ENCODE results near the gene ERC1. TPM values are rescaled to one million over a fixed set of nuclear protein-coding genes. Genes with fewer than 3 reads are reported as not detected.

The ERC1 gene
- total RNA-seq, 4 donors from 2014 or later: 50.0 to 88.1 (median 59.7) TPM

GRCh38 chr12:1344245-1344644 lies 353.2 kb downstream of the ERC1 start:
- WGBS: 95% methylated on average over 4 of the region's 4 CpGs
- TF ChIP-seq EP300 (IDR thresholded peaks at IDR 0.05) (no peak), POLR2AphosphoS5 (IDR thresholded peaks at IDR 0.05) (no peak), CTCF (IDR thresholded peaks at IDR 0.05) (no peak), POLR2A (IDR thresholded peaks at IDR 0.05; ENCODE audit: low read depth) (no peak)
- no peaks in the 10 kb centered on the region for H3K27me3 ChIP-seq
- DNase-seq (ENCODE audit: extremely low spot score): no peak
- no peaks in the 10 kb centered on the region for H3K9me3 ChIP-seq
- no peak overlapping the region for H3K4me3 ChIP-seq
- peaks cover 0 to 4% (median under 1%) of the 10 kb centered on the region in 4 donors for H3K4me1 ChIP-seq
- H3K36me3 ChIP-seq: peaks cover 0 to 6% (median 3%) of the 10 kb centered on the region in 4 donors
- H3K27ac ChIP-seq (replicated peaks in 1 of 4): no peak overlapping the region
- intact Hi-C loops (cut with DNase I): no loop called here

GRCh38 chr12:1346126-1346525 lies 355.1 kb downstream of the ERC1 start:
- Histone ChIP-seq H3K4me3 (no peak overlapping the region), H3K27ac (replicated peaks in 1 of 4) (no peak overlapping the region), H3K27me3 (no peaks in the 10 kb centered on the region), H3K9me3 (no peaks in the 10 kb centered on the region), H3K36me3 (peaks cover 0 to 6% (median 0%) of the 10 kb centered on the region in 4 donors), H3K4me1 (peaks cover 12 to 16% (median 15%) of the 10 kb centered on the region in 4 donors)
- intact Hi-C loops (cut with DNase I): no loop called here
- DNase-seq (ENCODE audit: extremely low spot score): no peak
- TF ChIP-seq POLR2A (IDR thresholded peaks at IDR 0.05; ENCODE audit: low read depth): no peak
- no peak for TF ChIP-seq EP300 (IDR thresholded peaks at IDR 0.05)
- TF ChIP-seq POLR2AphosphoS5 (IDR thresholded peaks at IDR 0.05): no peak
- no peak for TF ChIP-seq CTCF (IDR thresholded peaks at IDR 0.05)
- 90% methylated on average over 1 of the region's 1 CpG for WGBS

GRCh38 chr12:1347294-1347693 lies 356.3 kb downstream of the ERC1 start:
- Histone ChIP-seq H3K9me3 (no peaks in the 10 kb centered on the region), H3K27me3 (no peaks in the 10 kb centered on the region), H3K36me3 (peaks cover 0 to 6% (median 0%) of the 10 kb centered on the region in 4 donors), H3K4me1 (peaks cover 12 to 16% (median 15%) of the 10 kb centered on the region in 4 donors), H3K27ac (replicated peaks in 1 of 4) (no peak overlapping the region), H3K4me3 (no peak overlapping the region)
- intact Hi-C loops (cut with DNase I): no loop called here
- TF ChIP-seq CTCF (IDR thresholded peaks at IDR 0.05) (no peak), POLR2AphosphoS5 (IDR thresholded peaks at IDR 0.05) (no peak), POLR2A (IDR thresholded peaks at IDR 0.05; ENCODE audit: low read depth) (no peak), EP300 (IDR thresholded peaks at IDR 0.05) (no peak)
- no peak for DNase-seq (ENCODE audit: extremely low spot score)

- no peak overlapping the region for H3K27ac ChIP-seq (replicated peaks in 1 of 4)
These were observed 357.6 kb downstream of the ERC1 start for GRCh38 chr12:1348606-1349005.

More at GRCh38 chr12:1348606-1349005, 357.6 kb downstream of the ERC1 start:
- H3K27me3 ChIP-seq: no peaks in the 10 kb centered on the region
- H3K4me3 ChIP-seq: no peak overlapping the region
- H3K36me3 ChIP-seq: peaks cover 0 to 6% (median 0%) of the 10 kb centered on the region in 4 donors
- DNase-seq (ENCODE audit: extremely low spot score): no peak
- no peak for TF ChIP-seq POLR2AphosphoS5 (IDR thresholded peaks at IDR 0.05)
- no peak for TF ChIP-seq CTCF (IDR thresholded peaks at IDR 0.05)
- no peak for TF ChIP-seq EP300 (IDR thresholded peaks at IDR 0.05)
- no peak for TF ChIP-seq POLR2A (IDR thresholded peaks at IDR 0.05; ENCODE audit: low read depth)
- intact Hi-C loops (cut with DNase I): no loop called here
- no peaks in the 10 kb centered on the region for H3K9me3 ChIP-seq
- WGBS: 91% methylated on average over 6 of the region's 6 CpGs
- peaks cover 12 to 16% (median 15%) of the 10 kb centered on the region in 4 donors for H3K4me1 ChIP-seq

All from esophagus muscularis mucosa (tissue), 4 donors.